NCI-H2171 treated with DMSO at 0.1 percent for 48 hours (cell line): ENCODE measurements around the gene VASH2.

Source experiments
- DNase-seq: peaks from one replicate; lab custom pipeline; 2025; lab: John Stamatoyannopoulos, UW

VASH2 gene

GRCh38 chr1:213035573-213035972 lies 85.2 kb downstream of the VASH2 start:
- no peak for DNase-seq
